Kidney capillary endothelial cell (primary cell): ENCODE results near the gene TAPBP.
"Not testable (repeated sequence)": the region's sequence is repeated elsewhere in the genome, so short reads cannot be mapped to it uniquely, and the experiment has no call there.

Source experiments
- DNase-seq: peaks from one replicate; pipeline ENCODE4 v3.0.0-alpha.2; 2018; ENCODE audit warnings: low spot score

TAPBP gene

DNA sequence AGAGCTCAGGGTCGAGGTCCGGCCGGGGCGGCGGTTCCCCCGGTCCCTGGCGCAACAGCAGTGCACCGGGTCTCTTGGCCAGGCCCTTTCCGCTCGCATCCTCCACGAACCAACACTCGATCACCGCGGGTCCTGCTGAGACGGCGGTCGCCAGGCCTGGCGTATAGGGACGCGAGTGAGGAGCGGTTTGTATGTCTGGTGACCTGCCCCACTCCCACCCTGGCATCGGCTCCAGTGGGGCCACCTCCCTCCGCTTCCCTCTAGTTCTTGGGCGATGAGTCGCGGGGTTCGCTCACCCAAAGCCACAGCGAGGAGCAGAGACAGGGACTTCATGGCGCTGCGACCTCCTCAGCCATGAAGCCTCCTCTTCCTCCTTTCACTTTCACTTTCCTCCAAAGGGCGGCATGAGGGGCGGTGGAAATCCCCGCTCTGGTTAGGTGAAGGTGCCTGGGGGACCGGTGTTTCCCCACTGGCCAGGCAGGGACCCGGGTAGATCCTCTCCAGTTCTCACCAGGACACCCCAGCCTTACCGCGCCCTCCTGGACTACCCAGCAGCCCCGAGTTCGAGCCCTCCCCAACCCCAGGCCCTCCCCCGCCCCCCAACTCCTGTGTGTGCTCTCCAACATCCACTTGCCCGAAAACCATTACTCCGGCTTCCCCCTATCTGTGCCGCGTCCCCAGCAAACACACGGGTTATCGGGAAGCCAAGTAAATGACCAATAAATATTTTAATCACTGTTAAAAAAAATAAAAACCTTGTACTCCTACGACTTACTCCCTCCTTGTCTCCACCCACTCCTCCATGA lies at the start of gene TAPBP:
TAPBP (minus strand) TSS at position 370 of the 806 bp plus-strand sequence; CDS start at position 333, 37 bp downstream.
- DNase-seq = no peak

DNA sequence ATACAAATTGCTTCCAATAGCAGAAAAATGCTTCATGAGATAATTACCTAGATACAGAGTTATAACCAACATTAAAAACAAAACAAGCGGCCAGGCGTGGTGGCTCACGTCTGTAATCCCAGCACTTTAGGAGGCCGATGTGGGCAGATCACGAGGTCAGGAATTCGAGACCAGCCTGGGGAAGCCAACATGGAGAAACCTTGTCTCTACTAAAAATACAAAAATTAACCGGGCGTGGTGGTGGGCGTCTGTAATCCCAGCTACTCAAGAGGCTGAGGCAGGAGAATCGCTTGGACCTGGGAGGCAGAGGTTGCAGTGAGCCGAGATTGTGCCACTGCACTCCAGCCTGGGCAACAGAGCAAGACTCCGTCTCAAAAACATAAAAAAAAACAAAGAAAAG lies 49.6 kb upstream of the TAPBP start:
- DNase-seq = not testable (repeated sequence)

DNA sequence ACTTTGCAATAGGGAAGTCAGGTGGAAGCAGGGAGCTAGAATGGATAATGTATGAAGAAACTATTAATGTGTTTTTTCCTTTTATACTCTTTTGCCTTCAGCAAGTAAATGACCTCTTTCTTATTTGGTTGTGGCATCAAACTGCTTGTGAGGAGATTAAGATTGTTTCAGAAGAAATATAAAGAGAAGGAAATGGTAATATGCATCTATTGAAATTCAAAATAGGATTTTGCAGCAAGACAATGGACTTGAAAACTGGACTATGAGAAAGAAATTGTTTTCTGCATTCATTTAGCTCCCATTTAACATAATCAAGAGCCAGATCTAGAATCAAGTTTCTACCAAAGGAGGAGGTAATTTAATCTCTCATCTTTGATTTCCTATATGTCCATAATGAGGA lies 45.5 kb upstream of the TAPBP start:
- DNase-seq = no peak

DNA sequence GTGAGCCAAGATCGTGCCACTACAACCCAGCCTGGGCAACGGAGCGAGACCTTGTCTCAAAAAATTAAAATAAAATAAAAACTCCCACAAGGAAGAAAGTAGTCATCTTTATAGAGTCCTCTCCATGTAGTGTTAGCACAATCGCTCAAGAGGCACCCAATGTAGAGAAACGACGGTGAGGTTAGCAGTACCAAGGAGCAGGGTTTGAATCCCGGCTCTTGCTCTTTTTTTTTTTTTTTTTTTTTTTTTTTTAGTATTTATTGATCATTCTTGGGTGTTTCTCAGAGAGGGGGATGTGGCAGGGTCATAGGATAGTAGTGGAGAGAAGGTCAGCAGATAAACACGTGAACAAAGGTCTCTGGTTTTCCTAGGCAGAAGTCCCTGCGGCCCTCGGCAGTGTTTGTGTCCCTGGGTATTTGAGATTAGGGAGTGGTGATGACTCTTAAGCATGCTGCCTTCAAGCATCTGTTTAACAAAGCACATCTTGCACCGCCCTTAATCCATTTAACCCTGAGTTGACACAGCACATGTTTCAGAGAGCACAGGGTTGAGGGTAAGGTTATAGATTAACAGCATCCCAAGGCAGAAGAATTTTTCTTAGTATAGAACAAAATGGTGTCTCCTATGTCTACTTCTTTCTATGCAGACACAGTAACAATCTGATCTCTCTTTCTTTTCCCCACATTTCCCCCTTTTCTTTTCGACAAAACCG lies 43.4 kb upstream of the TAPBP start:
- not testable (repeated sequence) for DNase-seq

DNA sequence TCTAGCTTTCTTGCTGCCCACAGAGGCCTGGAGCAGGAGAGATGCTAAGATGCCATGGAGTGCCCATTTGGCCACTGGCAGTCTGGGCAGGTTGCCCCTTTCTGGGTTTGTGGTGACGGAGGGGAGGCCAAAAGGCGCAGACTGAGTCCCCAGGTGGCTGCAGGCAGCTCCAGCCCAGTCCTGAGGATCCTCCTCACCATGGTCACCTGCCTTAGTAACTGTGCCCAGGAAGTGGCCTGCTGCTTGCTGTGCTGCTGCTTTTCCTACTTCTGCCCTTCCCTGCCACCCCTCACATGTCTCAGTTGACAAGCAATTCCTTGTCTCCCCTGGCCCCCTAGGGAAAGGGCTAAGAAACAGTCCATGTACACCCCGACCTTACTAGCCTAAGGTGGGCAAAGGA lies 42.4 kb upstream of the TAPBP start:
- DNase-seq = no peak

DNA sequence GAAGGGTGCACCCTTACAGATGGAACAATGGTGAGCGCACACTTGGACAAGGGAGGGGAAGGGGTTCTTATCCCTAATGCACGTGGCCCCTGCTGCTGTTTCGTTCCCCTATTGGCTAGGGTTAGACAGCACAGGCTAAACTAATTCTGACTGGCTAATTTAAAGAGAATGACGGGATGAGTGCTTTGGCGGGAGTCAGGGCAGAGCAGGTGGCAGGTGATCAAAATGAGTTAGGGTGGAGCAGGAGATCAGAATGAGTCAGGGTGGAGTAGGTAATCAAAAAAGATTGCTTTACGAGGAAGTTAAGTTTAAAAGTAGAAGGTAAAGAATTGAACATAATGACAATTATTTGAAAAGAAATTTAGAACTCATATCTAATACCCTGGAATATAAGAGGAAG lies 42.0 kb upstream of the TAPBP start:
- not testable (repeated sequence) for DNase-seq

DNA sequence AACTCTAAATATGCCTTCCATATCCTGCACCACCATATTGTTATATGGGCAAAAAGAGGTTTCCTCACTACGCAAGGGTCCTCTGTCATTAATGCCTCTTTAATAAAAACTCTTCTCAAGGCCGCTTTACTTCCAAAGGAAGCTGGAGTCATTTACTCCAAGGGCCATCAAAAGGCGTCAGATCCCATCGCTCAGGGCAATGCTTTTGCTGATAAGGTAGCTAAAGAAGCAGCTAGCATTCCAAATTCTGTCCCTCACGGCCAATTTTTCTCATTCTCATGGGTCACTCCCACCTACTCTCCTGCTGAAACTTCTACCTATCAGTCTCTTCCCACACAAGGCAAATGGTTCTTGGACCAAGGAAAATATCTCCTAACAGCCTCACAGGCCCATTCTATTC lies 33.9 kb upstream of the TAPBP start:
- no peak for DNase-seq

DNA sequence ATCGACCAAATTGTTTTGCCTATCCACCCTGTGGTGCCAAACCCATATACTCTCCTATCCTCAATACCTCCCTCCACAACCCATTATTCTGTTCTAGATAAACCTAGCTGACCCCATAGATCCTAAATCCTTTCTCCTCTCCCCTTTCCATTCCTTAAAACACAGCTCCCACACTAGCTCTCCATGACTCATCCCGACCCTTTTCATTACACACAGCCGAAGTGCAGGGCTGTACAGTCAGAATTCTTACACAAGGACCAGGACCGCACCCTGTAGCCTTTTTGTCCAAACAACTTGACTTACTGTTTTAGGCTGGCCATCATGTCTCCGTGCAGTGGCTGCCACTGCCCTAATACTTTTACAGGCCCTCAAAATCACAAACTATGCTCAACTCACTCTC lies 33.1 kb upstream of the TAPBP start:
- not testable (repeated sequence) for DNase-seq

DNA sequence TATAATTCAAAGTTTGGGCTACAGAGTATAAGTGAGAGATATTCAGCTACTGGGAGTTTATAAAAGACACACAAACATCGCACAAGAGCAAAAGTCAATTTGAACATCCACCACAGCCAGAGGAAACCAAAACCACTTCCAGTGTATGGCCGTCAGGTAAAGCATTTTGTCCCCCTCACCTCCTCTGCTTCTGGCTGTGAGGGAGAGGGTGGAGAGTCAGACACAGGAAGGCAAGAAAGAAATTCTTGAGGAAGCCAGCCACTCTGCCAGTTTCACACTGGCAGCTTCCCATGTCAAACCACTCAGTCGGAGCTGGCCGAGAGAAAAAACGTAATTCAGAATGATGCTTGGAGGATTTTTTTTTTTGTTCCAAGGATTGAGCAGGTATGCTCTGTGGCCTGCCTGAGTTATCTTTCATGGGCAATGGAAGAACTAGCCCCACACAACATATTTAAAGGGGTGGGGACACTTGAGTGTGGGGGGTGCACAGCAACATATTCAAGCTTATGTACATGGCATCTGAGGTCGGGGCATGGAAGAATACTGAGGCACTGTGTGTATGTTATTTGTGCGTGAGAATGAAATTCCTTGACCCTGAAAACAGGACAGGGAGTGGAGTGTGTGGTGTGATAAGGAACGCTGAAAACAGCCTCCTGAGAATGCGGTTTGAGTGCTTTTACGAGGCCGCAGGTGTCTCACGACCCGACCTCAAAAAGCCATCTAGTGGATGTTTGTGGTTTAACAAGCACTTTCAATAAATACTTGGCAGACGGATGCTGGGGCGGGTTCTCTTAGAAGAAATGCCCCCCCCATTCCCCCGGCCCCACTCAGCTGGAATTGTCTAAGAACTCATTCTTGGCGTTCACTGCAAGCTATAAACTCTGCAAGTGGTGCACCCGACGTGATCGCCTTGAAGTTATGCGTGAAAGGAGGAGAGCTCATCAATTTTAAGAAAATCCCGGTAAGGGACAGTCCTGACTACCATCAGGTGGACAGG lies 31.1 kb upstream of the TAPBP start:
- peak; percentile 26 for DNase-seq

DNA sequence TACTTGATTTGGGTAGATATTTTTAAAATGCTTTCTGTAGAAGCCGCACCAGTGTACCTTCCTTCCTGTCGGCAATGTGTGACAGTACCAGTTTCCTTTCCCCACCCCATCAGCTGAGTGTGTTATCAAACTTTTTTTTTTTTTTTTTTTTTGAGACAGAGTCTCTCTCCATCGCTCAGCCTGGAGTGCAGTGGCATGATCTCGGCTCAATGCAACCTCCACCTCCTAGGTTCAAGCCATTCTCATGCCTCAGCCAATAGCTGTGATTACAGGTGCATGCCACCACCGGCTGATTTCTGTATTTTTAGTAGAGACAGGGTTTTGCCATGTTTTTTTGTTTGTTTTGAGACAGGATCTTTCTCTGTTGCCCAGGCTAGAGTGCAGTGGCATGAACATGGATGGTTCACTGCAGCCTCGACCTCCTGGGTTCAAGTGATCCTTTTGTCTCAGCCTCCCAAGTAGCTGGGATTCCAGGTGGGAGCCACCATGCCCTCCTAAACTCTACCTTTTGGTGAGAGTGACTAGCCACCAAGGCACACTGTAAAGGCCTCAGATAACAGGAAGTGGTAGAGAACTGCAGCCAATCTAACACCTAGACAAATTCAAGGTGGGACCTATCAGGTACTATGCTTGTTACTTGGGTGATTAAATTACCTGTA lies 30.2 kb upstream of the TAPBP start:
- DNase-seq = no peak

DNA sequence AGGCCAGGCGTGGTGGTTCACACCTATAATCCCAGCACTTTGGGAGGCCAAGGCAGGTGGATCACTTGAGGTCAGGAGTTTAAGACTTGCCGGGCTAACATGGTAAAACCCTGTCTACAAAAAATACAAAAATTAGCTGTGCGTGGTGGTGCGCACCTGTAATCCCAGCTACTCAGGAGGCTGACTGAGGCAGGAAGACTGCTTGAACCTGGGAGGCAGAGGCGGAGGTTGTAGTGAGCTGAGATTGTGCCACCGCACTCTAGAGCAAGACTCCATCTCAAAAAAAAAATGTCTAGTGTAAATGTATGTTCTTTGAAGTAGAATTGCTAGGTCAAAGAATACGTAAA lies 29.7 kb upstream of the TAPBP start:
- not testable (repeated sequence) for DNase-seq

DNA sequence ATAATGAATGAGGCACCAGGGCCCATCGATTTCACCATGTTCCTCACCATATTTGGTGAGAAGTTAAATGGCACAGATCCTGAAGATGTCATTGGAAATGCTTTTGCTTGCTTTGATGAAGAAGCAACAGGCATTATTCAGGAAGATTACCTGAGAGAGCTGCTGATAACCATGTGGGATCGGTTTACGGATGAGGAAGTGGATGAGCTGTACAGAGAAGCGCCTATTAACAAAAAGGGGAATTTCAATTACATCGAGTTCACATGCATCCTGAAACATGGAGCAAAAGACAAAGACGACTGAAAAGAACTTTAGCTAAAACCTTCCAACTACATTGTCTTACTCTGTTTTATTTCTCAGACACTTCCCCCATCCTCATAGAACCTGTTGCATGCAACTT lies 25.3 kb upstream of the TAPBP start:
- no peak for DNase-seq

DNA sequence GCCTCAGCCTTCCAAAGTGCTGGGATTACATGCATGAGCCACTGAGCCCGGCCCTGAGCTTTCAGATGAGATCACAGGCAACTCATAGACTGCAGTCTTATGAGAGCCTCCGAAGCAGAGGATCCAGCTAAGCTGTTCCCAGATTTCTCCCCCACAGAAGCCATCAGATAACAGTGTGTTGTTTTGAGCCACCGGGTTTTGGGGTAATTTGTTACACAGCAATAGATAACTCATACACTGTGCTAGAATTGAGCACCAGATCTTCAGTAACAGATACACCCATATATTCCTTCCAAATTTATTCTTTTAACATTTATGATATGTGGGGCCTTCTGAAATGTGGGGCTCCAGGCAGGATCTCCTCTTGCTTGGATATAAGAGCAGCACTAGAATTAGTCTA lies 22.6 kb upstream of the TAPBP start:
- no peak for DNase-seq

DNA sequence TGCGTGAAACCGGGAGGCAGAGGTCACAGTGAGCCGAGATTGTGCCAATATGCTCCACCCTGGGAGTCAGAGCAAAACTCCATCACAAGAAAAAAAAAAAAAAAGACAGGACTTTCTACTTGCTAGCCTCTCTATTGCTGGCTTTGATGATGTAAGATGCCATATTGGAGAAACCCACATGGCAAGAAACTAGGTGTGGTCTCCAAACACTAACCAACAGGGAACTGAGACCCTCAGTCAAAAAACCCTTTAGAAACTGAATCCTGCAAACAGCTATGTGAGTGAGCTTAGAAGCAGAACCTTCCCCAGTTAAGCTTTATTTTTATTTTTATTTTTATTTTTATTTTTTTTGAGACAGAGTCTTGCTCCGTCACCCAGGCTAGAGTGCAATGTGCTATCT lies 22.0 kb upstream of the TAPBP start:
- no peak for DNase-seq

DNA sequence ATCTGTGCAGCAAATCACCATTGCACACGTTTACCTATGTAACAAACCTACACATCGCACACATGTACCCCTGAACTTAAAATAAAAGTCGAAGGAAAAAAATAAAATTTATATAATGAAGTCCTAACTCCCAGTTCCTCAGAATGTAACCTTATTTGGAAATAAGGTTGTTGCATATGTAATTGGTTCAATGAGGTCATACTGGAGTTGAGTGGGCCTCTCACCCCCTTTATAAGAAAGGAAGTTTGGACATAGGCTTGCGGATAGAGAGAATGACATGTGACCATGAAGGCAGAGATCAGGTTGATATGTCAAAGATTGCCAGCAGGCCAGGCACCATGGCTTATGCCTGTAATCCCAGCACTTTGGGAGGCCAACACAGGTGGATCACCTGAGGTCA lies 19.8 kb upstream of the TAPBP start:
- no peak for DNase-seq

DNA sequence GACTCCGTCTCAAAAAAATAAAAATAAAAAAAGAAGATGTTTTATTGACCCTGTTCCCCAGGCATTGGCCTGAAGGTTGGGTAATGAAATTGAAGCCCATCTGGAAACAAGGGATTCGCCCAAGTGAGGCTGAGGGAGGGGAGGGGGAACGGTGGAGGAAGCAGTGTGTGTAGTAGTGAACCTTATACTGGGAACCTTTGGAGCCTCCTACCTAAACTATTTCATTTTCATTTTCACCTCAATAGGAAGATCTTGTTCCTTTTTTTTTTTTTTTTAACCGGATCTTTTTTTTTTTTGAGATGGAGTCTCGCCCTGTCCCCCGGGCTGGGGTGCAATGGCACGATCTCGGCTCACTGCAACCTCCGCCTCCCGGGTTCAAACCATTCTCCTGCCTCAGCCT lies 16.9 kb upstream of the TAPBP start:
- no peak for DNase-seq

DNA sequence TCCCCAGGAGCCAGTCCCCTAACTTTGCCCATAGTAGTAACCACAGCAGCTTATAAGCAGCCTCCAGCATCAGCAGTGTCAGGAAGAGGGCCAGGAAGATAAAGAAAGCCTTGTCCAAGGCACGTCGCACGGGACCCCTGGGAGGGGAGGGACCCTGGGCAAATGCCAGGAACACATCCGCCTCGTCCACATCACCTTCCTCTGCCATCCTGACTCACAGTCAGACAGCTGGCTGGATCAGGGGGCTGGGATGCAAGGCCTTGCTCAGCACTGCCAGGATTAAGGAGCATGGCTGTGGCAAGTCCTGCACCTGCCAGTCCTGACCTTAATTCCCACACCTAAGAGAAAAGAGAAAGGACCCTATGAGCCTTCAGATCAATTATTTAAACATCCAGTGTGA lies 15.2 kb upstream of the TAPBP start:
- DNase-seq = peak; percentile 62

DNA sequence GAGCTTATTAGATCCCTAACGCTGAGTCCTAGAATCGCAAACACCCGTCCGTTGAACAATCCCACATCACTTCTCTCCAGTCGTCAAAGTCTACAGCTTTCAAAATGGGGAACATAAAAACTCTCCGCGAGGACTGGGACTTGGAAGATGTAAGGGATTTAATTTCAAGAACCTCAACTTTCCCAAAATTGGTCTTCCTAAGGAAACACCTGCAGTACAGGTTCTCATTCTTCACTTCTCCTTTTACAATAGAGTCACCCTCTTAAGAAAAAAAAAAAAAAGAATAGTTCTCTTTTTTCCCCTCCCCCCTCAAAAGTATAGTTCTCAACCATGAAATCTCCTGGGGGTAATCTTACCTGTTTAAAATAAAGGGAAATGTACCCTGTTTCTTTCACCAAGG lies 10.2 kb upstream of the TAPBP start:
- no peak for DNase-seq

DNA sequence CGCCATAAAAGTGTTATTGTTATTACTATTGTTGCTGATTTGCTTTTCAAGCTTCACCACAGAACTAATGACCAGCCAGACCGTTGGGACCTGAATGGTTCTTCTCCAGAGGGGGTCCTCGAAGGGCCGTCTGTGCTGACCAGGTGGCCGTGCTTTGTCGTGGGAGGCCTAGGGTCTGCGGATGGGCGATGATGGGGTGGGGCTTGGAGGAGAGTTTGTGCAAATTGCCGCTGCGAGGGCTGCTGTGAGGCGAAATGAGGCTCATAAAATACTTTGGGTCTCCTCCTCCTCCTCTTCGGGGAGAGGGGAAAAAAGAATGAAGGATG lies 9.7 kb upstream of the TAPBP start:
- DNase-seq = no peak

DNA sequence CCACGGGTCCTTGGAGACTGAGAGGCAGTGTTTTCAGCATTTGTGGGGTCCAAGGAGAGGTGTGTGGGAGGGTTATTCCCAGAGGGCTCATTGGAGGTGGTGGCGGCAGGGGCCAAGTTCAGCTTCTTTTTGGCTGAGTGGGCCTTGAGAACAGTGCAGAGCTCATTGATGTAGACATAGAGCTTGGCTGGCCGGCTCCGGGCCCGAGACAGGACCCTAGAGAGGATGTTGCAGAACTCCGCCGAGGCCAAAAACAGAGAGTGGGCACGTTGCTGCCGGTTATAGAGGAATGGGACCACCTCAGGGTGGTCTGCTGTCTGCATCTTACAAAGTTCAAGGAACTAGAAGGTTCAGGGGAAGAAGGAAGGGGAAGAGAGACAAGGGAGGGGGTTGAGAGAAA lies 7.3 kb upstream of the TAPBP start:
- DNase-seq = no peak

DNA sequence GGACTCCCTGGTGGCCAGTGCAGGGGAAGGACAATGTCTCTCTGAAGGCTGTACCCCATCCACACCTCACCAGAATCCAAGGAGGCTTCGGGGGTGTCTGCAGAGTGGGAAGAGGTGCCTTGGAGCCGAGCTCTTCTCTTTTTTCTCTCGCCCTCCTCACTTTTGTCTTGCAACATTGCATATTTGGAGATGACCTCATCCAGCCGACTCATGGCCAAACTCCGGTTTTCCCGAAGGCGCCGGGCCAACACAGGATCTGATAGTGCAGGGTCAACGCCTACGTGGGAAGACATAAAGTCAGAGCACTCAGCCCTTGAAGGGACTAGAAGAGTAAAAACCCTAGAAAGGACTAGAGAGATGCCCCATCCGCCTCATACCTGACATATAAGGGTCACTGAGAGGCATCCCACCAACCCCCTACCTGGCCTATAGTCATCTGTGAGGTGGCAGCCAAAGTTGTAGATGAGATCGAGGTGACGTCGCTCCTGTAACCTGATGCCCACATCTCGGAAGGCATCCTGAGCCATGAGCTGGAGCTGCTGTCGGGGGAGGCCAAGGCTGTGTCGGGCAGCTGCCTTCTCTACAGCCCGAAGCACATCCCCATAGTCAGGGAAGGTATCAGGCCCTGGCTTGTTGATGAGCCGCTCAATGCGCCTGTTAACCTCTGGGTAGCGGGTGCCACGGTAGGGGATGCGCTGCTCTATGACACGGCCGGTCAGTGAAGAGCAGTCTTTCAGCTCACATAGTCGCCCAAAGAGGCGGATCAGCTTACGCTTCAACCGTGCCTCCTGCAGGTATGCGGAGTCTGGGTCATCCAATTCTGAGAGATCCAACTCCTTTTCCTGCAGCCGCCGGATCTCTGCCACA lies 6.7 kb upstream of the TAPBP start:
- DNase-seq = no peak
